GM12874 (cell line): ENCODE measurements around the gene L1CAM.

Experiments
- CTCF ChIP-seq: IDR thresholded peaks from 2 replicates; pipeline ENCODE4 v1.5.1; 2011; ENCODE audit warnings: low read depth, mild to moderate bottlenecking, control low read depth, low read length, moderate library complexity; ENCODE audit not compliant: insufficient read depth

L1CAM gene

GRCh38 chrX:153864101-153864500 lies 21.9 kb downstream of the L1CAM start:
- no peak for TF ChIP-seq CTCF

- TF ChIP-seq CTCF: no peak
These were observed 22.6 kb downstream of the L1CAM start for GRCh38 chrX:153863251-153863991.

GRCh38 chrX:153862369-153863250 lies 23.4 kb downstream of the L1CAM start:
- no peak for TF ChIP-seq CTCF

GRCh38 chrX:153861733-153862310 lies 24.2 kb downstream of the L1CAM start:
- no peak for TF ChIP-seq CTCF

- TF ChIP-seq CTCF: no peak
These were observed 24.8 kb downstream of the L1CAM start for GRCh38 chrX:153861151-153861550.

- no peak for TF ChIP-seq CTCF
These were observed 28.5 kb downstream of the L1CAM start for GRCh38 chrX:153857348-153857903.

- no peak for TF ChIP-seq CTCF
These were observed 31.3 kb downstream of the L1CAM start for GRCh38 chrX:153854702-153855101.
